Mammary epithelial cell (primary cell): ENCODE results near the gene URB1.

ENCODE experiments used
- CTCF ChIP-seq, 2 donors: IDR thresholded peaks in 1 of 2; conservative IDR thresholded peaks in 1 of 2; 2 replicates each; pipeline ENCODE4 v1.5.1; 2011 to 2012; ENCODE audit warnings: inconsistent platforms in 2 of 2, low read length in 2 of 2, mild to moderate bottlenecking in 2 of 2, control low read depth in 1 of 2, low read depth in 1 of 2; ENCODE audit not compliant: insufficient read depth in 1 of 2; ENCODE audit errors: extremely low read depth in 1 of 2
- EZH2 ChIP-seq: IDR thresholded peaks from 2 replicates; pipeline ENCODE4 v1.6.1; 2012; ENCODE audit warnings: low read length, inconsistent platforms, borderline replicate concordance

GRCh38 chr21:32337206-32337605, 55.6 kb downstream of the URB1 start:
- TF ChIP-seq CTCF (conservative IDR thresholded peaks at IDR 0.05 in 1 of 2, IDR thresholded peaks at IDR 0.05 in 1 of 2; ENCODE audit: extremely low read depth in 1 of 2, insufficient read depth in 1 of 2, low read depth in 1 of 2, low read length in 2 of 2): no peak
- no peak for TF ChIP-seq EZH2
